DMS79 treated with DMSO at 0.1 percent for 48 hours (cell line): ENCODE data around the gene CLIC1.

ENCODE experiments used
- DNase-seq: peaks from one replicate; lab custom pipeline; 2025; lab: John Stamatoyannopoulos, UW

The CLIC1 gene

GRCh38 chr6:31701666-31702404 is 34.5 kb downstream of the CLIC1 start:
- peak; percentile 66 for DNase-seq

GRCh38 chr6:31700740-31701401 is 35.5 kb downstream of the CLIC1 start:
- DNase-seq = no peak

- no peak for DNase-seq
Observed at GRCh38 chr6:31697555-31697954, 38.8 kb downstream of the CLIC1 start.

GRCh38 chr6:31693535-31693934 is 42.8 kb downstream of the CLIC1 start:
- DNase-seq = no peak

- no peak for DNase-seq
Observed at GRCh38 chr6:31692886-31693285, 43.4 kb downstream of the CLIC1 start.

GRCh38 chr6:31692353-31692752 is 44.0 kb downstream of the CLIC1 start:
- DNase-seq = no peak

- no peak for DNase-seq
Observed at GRCh38 chr6:31691564-31692108, 44.7 kb downstream of the CLIC1 start.

- DNase-seq = no peak
Observed at GRCh38 chr6:31691078-31691463, 45.3 kb downstream of the CLIC1 start.

- DNase-seq = no peak
Observed at GRCh38 chr6:31690231-31691077, 45.9 kb downstream of the CLIC1 start.

GRCh38 chr6:31689249-31690110 is 46.9 kb downstream of the CLIC1 start:
- no peak for DNase-seq

- DNase-seq = no peak
Observed at GRCh38 chr6:31687860-31688693, 48.3 kb downstream of the CLIC1 start.

GRCh38 chr6:31687321-31687720 is 49.0 kb downstream of the CLIC1 start:
- no peak for DNase-seq

GRCh38 chr6:31686483-31686882 is 49.8 kb downstream of the CLIC1 start:
- no peak for DNase-seq

- DNase-seq = no peak
Observed at GRCh38 chr6:31683591-31683990, 52.7 kb downstream of the CLIC1 start.

GRCh38 chr6:31681135-31681671 is 55.1 kb downstream of the CLIC1 start:
- DNase-seq = peak; percentile 25
